ENCODE results near the gene TBX10. TPM values are rescaled to one million over a fixed set of nuclear protein-coding genes. Genes with fewer than 3 reads are reported as not detected.
"Not testable (repeated sequence)": the region's sequence is repeated elsewhere in the genome, so short reads cannot be mapped to it uniquely, and the experiment has no call there.

The TBX10 gene
- total RNA-seq, 4 donors from 2014 or later = not detected

GRCh38 chr11:67596753-67597300 lies 42.7 kb downstream of the TBX10 start:
- no peak for ATAC-seq
- 88 to 92% methylated on average over 1 of the region's 1 CpG for WGBS, 2 donors (ENCODE audit: low coverage in 1 of 2)

GRCh38 chr11:67594480-67594879 lies 45.1 kb downstream of the TBX10 start:
- peaks cover 0 to 2% of the 10 kb centered on the region in 2 donors for H3K36me3 ChIP-seq
- TF ChIP-seq POLR2AphosphoS5 (IDR thresholded peaks at IDR 0.05) (no peak), CTCF (IDR thresholded peaks at IDR 0.05) (no peak), POLR2A (IDR thresholded peaks at IDR 0.05) (no peak), EP300 (IDR thresholded peaks at IDR 0.05) (no peak)
- H3K27ac ChIP-seq = no peak overlapping the region
- H3K4me1 ChIP-seq = no peaks in the 10 kb centered on the region
- no peaks in the 10 kb centered on the region for H3K9me3 ChIP-seq
- WGBS, 2 donors (ENCODE audit: low coverage in 1 of 2) = 58 to 67% methylated on average over 2 to 3 of the region's 3 CpGs
- ATAC-seq = no peak
- H3K27me3 ChIP-seq = no peaks in the 10 kb centered on the region
- no peak overlapping the region for H3K4me3 ChIP-seq

More at GRCh38 chr11:67596753-67597300, 42.7 kb downstream of the TBX10 start:
- no peaks in the 10 kb centered on the region for H3K9me3 ChIP-seq
- H3K4me3 ChIP-seq = no peak overlapping the region
- no peaks in the 10 kb centered on the region for H3K27me3 ChIP-seq
- H3K4me1 ChIP-seq = no peaks in the 10 kb centered on the region
- H3K27ac ChIP-seq = no peak overlapping the region
- H3K36me3 ChIP-seq = no peaks in the 10 kb centered on the region
- TF ChIP-seq POLR2A (IDR thresholded peaks at IDR 0.05) (no peak), EP300 (IDR thresholded peaks at IDR 0.05) (no peak), POLR2AphosphoS5 (IDR thresholded peaks at IDR 0.05) (no peak), CTCF (IDR thresholded peaks at IDR 0.05) (no peak)

GRCh38 chr11:67593565-67593905 lies 46.0 kb downstream of the TBX10 start:
- no peaks in the 10 kb centered on the region for H3K9me3 ChIP-seq
- no peaks in the 10 kb centered on the region for H3K4me1 ChIP-seq
- no peak overlapping the region for H3K27ac ChIP-seq
- no CpG with 5 or more reads among the region's 3 CpGs for WGBS, 2 donors (ENCODE audit: low coverage in 1 of 2)
- H3K4me3 ChIP-seq = no peak overlapping the region
- TF ChIP-seq CTCF (IDR thresholded peaks at IDR 0.05) (no peak), EP300 (IDR thresholded peaks at IDR 0.05) (no peak), POLR2AphosphoS5 (IDR thresholded peaks at IDR 0.05) (no peak), POLR2A (IDR thresholded peaks at IDR 0.05) (no peak)
- H3K36me3 ChIP-seq = peaks cover 0 to 12% of the 10 kb centered on the region in 2 donors
- H3K27me3 ChIP-seq = no peaks in the 10 kb centered on the region
- no peak for ATAC-seq

GRCh38 chr11:67592880-67593564 lies 46.5 kb downstream of the TBX10 start:
- no peak for ATAC-seq
- H3K4me3 ChIP-seq = no peak overlapping the region

GRCh38 chr11:67588899-67589415 lies 50.6 kb downstream of the TBX10 start:
- H3K36me3 ChIP-seq = peaks cover 0 to 53% of the 10 kb centered on the region in 2 donors
- H3K4me3 ChIP-seq, H3K27me3 ChIP-seq, ATAC-seq, H3K27ac ChIP-seq, H3K9me3 ChIP-seq: not testable (repeated sequence)
- H3K4me1 ChIP-seq = peaks cover 0 to 24% (median 7%) of the 10 kb centered on the region in 3 donors
- WGBS, 2 donors (ENCODE audit: low coverage in 1 of 2) = 52 to 66% methylated on average over 6 to 7 of the region's 11 CpGs

More at GRCh38 chr11:67592880-67593564, 46.5 kb downstream of the TBX10 start:
- Histone ChIP-seq H3K36me3 (peaks cover 0 to 17% of the 10 kb centered on the region in 2 donors), H3K9me3 (no peaks in the 10 kb centered on the region), H3K27ac (no peak overlapping the region), H3K27me3 (no peaks in the 10 kb centered on the region), H3K4me1 (no peaks in the 10 kb centered on the region)
- TF ChIP-seq EP300 (IDR thresholded peaks at IDR 0.05) (no peak), POLR2AphosphoS5 (IDR thresholded peaks at IDR 0.05) (no peak), POLR2A (IDR thresholded peaks at IDR 0.05) (no peak), CTCF (IDR thresholded peaks at IDR 0.05) (no peak)
- 67 to 80% methylated on average over 4 of the region's 12 CpGs for WGBS, 2 donors (ENCODE audit: low coverage in 1 of 2)

Measured in gastroesophageal sphincter (tissue), 4 donors.